22Rv1 (cell line): ENCODE data around the gene C1orf21.

Experiments
- ZFX ChIP-seq: fragments of 450-650 bp; IDR thresholded peaks from 2 replicates; pipeline ENCODE4 v1.6.1; 2017; ENCODE audit warnings: antibody characterized with exemption, borderline replicate concordance
- TF ChIP-seq, protein P1 (sequence below): fragments of 450-650 bp; IDR thresholded peaks from 2 replicates; pipeline ENCODE4 v1.5.1; 2017; ENCODE audit warnings: mild to moderate bottlenecking

DNA sequence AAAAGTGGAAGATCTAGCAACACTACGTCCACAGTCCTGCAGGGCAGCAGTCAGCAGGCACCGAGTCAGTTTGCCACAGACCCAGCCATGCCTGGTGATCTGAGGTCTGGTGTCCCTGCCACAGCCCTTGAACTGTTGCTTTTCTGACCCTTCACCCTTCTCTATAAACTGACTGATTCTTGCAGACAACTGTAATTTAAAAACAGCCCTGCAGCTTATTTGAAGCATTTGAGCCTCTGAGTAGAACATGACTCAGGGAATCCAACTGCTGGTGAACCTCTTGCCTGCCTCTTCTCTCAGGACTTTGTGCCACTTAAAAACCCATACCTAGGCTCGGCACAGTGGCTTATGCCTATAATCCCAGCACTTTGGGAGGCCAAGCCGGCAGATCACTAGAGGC is 260.6 kb downstream of the C1orf21 start:
- TF ChIP-seq, protein P1, sequence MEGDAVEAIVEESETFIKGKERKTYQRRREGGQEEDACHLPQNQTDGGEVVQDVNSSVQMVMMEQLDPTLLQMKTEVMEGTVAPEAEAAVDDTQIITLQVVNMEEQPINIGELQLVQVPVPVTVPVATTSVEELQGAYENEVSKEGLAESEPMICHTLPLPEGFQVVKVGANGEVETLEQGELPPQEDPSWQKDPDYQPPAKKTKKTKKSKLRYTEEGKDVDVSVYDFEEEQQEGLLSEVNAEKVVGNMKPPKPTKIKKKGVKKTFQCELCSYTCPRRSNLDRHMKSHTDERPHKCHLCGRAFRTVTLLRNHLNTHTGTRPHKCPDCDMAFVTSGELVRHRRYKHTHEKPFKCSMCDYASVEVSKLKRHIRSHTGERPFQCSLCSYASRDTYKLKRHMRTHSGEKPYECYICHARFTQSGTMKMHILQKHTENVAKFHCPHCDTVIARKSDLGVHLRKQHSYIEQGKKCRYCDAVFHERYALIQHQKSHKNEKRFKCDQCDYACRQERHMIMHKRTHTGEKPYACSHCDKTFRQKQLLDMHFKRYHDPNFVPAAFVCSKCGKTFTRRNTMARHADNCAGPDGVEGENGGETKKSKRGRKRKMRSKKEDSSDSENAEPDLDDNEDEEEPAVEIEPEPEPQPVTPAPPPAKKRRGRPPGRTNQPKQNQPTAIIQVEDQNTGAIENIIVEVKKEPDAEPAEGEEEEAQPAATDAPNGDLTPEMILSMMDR: no peak
- no peak for TF ChIP-seq ZFX
